Lung (tissue), 12 donors: ENCODE results near the gene SPNS2. TPM values are rescaled to one million over a fixed set of nuclear protein-coding genes. Genes with fewer than 3 reads are reported as not detected.
A peak's percentile ranks its signal among the peaks of the same experiment; 100 is the strongest.

Experiments used
- ATAC-seq: fragments of 200-7000 bp; cut with Tn5 transposase; one replicate; pipeline ENCODE4 v1.9.1; 2020; ENCODE audit warnings: moderate number of reproducible peaks; ENCODE audit not compliant: insufficient read depth, low FRiP score
- DNase-seq, 3 donors: peaks; one replicate each; pipeline ENCODE4 v3.0.0-alpha.2; 2013 to 2017
- H3K27ac ChIP-seq, 2 donors: one replicate each; pipeline ENCODE4 v1.5.1; 2013; ENCODE audit warnings: mild to moderate bottlenecking in 2 of 2, moderate library complexity in 2 of 2, control low read depth in 1 of 2, inconsistent platforms in 1 of 2, low read depth in 1 of 2, low read length in 1 of 2
- H3K27me3 ChIP-seq, 3 donors: one replicate each; pipeline ENCODE4 v1.5.1; 2013; ENCODE audit warnings: low read length in 2 of 3; ENCODE audit not compliant: control insufficient read depth in 3 of 3, insufficient read depth in 3 of 3
- H3K36me3 ChIP-seq, 4 donors: one replicate each; pipeline ENCODE4 v1.5.1; 2013; ENCODE audit warnings: low read length in 4 of 4, mild to moderate bottlenecking in 1 of 4, moderate library complexity in 1 of 4; ENCODE audit not compliant: control insufficient read depth in 4 of 4, insufficient read depth in 4 of 4
- H3K4me1 ChIP-seq, 5 donors: one replicate each; pipeline ENCODE4 v1.5.1; 2013; ENCODE audit warnings: low read length in 5 of 5, mild to moderate bottlenecking in 2 of 5, moderate library complexity in 1 of 5; ENCODE audit not compliant: control insufficient read depth in 5 of 5, insufficient read depth in 5 of 5
- H3K4me3 ChIP-seq: one replicate; pipeline ENCODE4 v1.5.1; 2013; ENCODE audit warnings: mild to moderate bottlenecking, control low read depth, moderate library complexity
- H3K9ac ChIP-seq, 2 donors: one replicate each; pipeline ENCODE4 v1.5.1; 2013; ENCODE audit warnings: low read length in 2 of 2, control low read depth in 1 of 2; ENCODE audit not compliant: insufficient read depth in 1 of 2
- H3K9me3 ChIP-seq, 4 donors: one replicate each; pipeline ENCODE4 v1.5.1; 2013; ENCODE audit warnings: low read length in 3 of 4, mild to moderate bottlenecking in 1 of 4, moderate library complexity in 1 of 4; ENCODE audit not compliant: control insufficient read depth in 4 of 4, insufficient read depth in 3 of 4
- CTCF ChIP-seq: IDR thresholded peaks from 2 replicates; pipeline ENCODE4 v1.5.1; 2012; ENCODE audit warnings: mild to moderate bottlenecking; ENCODE audit errors: control extremely low read depth, extremely low read depth
- WGBS, 2 donors: extraction: QIAGEN DNeasy Blood & Tissue Kit; methylation state at CpG; one replicate each; pipeline ENCODE4 v1.1.7; 2013; 5-methylcytosine and 5-hydroxymethylcytosine counted together
- polyA plus RNA-seq, 2 donors: library from polyadenylated mRNA; stranded (reverse); fragments of 200-250 nt; gene quantifications; one replicate each; pipeline ENCODE4 v1.2.1, GENCODE V29; 2013
- total RNA-seq, 2 donors: library from RNA; depleted of rRNA in 1 of 2; stranded (reverse); fragments of >200 nt in 1 of 2; gene quantifications; one replicate each; pipeline ENCODE4 v1.2.1, GENCODE V29; 2014 to 2021
- donor health status: control.
- donor health status: control.
- donor health status: Bipolar disorder and iron deficiency.
- donor health status: healthy.
- donor health status: DM: yes; HTN: yes; CAD: no.

The SPNS2 gene
- total and polyA plus RNA-seq, 4 donors: 26.8 to 60.1 (median 42.5) TPM

GRCh38 chr17:4504188-4504587 is 5.5 kb downstream of the SPNS2 start:
- WGBS, 2 donors: 37 to 40% methylated on average over 5 of the region's 5 CpGs
- Histone ChIP-seq H3K4me1 (peaks cover 0 to 57% (median 20%) of the 10 kb centered on the region in 5 donors), H3K4me3 (no peak overlapping the region), H3K27ac (peak overlapping the region in 1 of 2 donors; percentile 77), H3K9ac (no peak overlapping the region), H3K9me3 (no peaks in the 10 kb centered on the region), H3K27me3 (peaks cover 0 to 19% (median 14%) of the 10 kb centered on the region in 3 donors), H3K36me3 (no peaks in the 10 kb centered on the region)
- TF ChIP-seq CTCF: no peak
- no peak for DNase-seq
- ATAC-seq: no peak

GRCh38 chr17:4505187-4505586 is 6.5 kb downstream of the SPNS2 start:
- Histone ChIP-seq H3K4me1 (peaks cover 0 to 60% (median 13%) of the 10 kb centered on the region in 5 donors), H3K4me3 (no peak overlapping the region), H3K36me3 (no peaks in the 10 kb centered on the region), H3K27me3 (peaks cover 0 to 12% (median 5%) of the 10 kb centered on the region in 3 donors), H3K27ac (peak overlapping the region in 1 of 2 donors; percentile 77), H3K9ac (no peak overlapping the region), H3K9me3 (no peaks in the 10 kb centered on the region)
- ATAC-seq (no peak), DNase-seq (no peak)
- WGBS, 2 donors: 63 to 71% methylated on average over 5 of the region's 5 CpGs
- TF ChIP-seq CTCF: no peak

- no peak overlapping the region for H3K9ac ChIP-seq
- ATAC-seq (no peak), DNase-seq (no peak)
- H3K27me3 ChIP-seq: peaks cover 0 to 2% (median 0%) of the 10 kb centered on the region in 3 donors
- TF ChIP-seq CTCF: no peak
- no peak overlapping the region for H3K4me3 ChIP-seq
- no peaks in the 10 kb centered on the region for H3K9me3 ChIP-seq
- peak overlapping the region in 1 of 2 donors; percentile 77 for H3K27ac ChIP-seq
- H3K36me3 ChIP-seq: no peaks in the 10 kb centered on the region
- WGBS, 2 donors: 42 to 49% methylated on average over 10 to 13 of the region's 13 CpGs
- H3K4me1 ChIP-seq: peaks cover 0 to 66% (median 8%) of the 10 kb centered on the region in 5 donors
These were observed 7.6 kb downstream of the SPNS2 start for GRCh38 chr17:4506175-4506813.
